ENCODE data around the gene TMEM54. TPM values are rescaled to one million over a fixed set of nuclear protein-coding genes. Genes with fewer than 3 reads are reported as not detected.

The TMEM54 gene
- total RNA-seq, 1 experiment from 2014 or later, result 68.6 TPM

- Histone ChIP-seq H3K4me1 (replicated peaks) (peaks cover 13% of the 10 kb centered on the region), H3K9me3 (replicated peaks) (no peaks in the 10 kb centered on the region), H3K36me3 (no peaks in the 10 kb centered on the region), H3K27ac (no peak overlapping the region), H3K4me3 (no peak overlapping the region), H3K27me3 (replicated peaks) (peaks cover 12% of the 10 kb centered on the region)
- no peak for DNase-seq (ENCODE audit: low read depth in 1 of 2, low spot score in 2 of 2)
Measured at GRCh38 chr1:32874860-32875752, 26.1 kb downstream of the TMEM54 start.

GRCh38 chr1:32873484-32873883 lies 27.7 kb downstream of the TMEM54 start:
- Histone ChIP-seq H3K27me3 (replicated peaks) (peaks cover 12% of the 10 kb centered on the region), H3K4me1 (replicated peaks) (peaks cover 13% of the 10 kb centered on the region), H3K9me3 (replicated peaks) (no peaks in the 10 kb centered on the region), H3K36me3 (no peaks in the 10 kb centered on the region), H3K27ac (no peak overlapping the region), H3K4me3 (no peak overlapping the region)
- no peak for DNase-seq (ENCODE audit: low read depth in 1 of 2, low spot score in 2 of 2)

- H3K27ac ChIP-seq, result no peak overlapping the region
- no peak for DNase-seq (ENCODE audit: low read depth in 1 of 2, low spot score in 2 of 2)
- peaks cover 12% of the 10 kb centered on the region for H3K27me3 ChIP-seq (replicated peaks)
- H3K4me3 ChIP-seq, result no peak overlapping the region
- no peaks in the 10 kb centered on the region for H3K9me3 ChIP-seq (replicated peaks)
- H3K36me3 ChIP-seq, result no peaks in the 10 kb centered on the region
- H3K4me1 ChIP-seq (replicated peaks), result peaks cover 13% of the 10 kb centered on the region
Measured at GRCh38 chr1:32872192-32872460, 29.1 kb downstream of the TMEM54 start.

- no peak overlapping the region for H3K27ac ChIP-seq
Measured at GRCh38 chr1:32871364-32872191, 29.6 kb downstream of the TMEM54 start.

GRCh38 chr1:32870615-32871363 lies 30.4 kb downstream of the TMEM54 start, which contains the start of gene FNDC5:
Gene FNDC5 (minus strand): TSS chr1:32870912.
- H3K27ac ChIP-seq, result no peak within 1 kb of the TSS
- no peak for DNase-seq (ENCODE audit: low read depth in 1 of 2, low spot score in 2 of 2)

More at GRCh38 chr1:32871364-32872191, 29.6 kb downstream of the TMEM54 start:
- peaks cover 12% of the 10 kb centered on the region for H3K27me3 ChIP-seq (replicated peaks)
- no peaks in the 10 kb centered on the region for H3K9me3 ChIP-seq (replicated peaks)
- H3K36me3 ChIP-seq, result no peaks in the 10 kb centered on the region
- H3K4me1 ChIP-seq (replicated peaks), result peaks cover 12% of the 10 kb centered on the region
- H3K4me3 ChIP-seq, result no peak overlapping the region; the same call in 1 of the 2 replicates
- no peak for DNase-seq (ENCODE audit: low read depth in 1 of 2, low spot score in 2 of 2)

GRCh38 chr1:32869923-32870614 lies 31.1 kb downstream of the TMEM54 start:
- DNase-seq (ENCODE audit: low read depth in 1 of 2, low spot score in 2 of 2), result no peak
- peaks cover 18% of the 10 kb centered on the region for H3K4me1 ChIP-seq (replicated peaks)
- H3K27me3 ChIP-seq (replicated peaks), result peaks cover 12% of the 10 kb centered on the region
- no peaks in the 10 kb centered on the region for H3K36me3 ChIP-seq
- no peak overlapping the region; the same call in 1 of the 2 replicates for H3K4me3 ChIP-seq
- no peaks in the 10 kb centered on the region for H3K9me3 ChIP-seq (replicated peaks)
- H3K27ac ChIP-seq, result no peak overlapping the region

More at GRCh38 chr1:32870615-32871363, 30.4 kb downstream of the TMEM54 start, which contains the start of gene FNDC5:
- H3K9me3 ChIP-seq (replicated peaks), result no peaks in the 10 kb centered on the region
- peaks cover 12% of the 10 kb centered on the region for H3K27me3 ChIP-seq (replicated peaks)
- H3K4me1 ChIP-seq (replicated peaks), result peaks cover 10% of the 10 kb centered on the region
- no peaks in the 10 kb centered on the region for H3K36me3 ChIP-seq
- H3K4me3 ChIP-seq, result peak within 1 kb of the TSS; percentile 34

GRCh38 chr1:32868806-32869455 lies 32.3 kb downstream of the TMEM54 start:
- peaks cover 19% of the 10 kb centered on the region for H3K4me1 ChIP-seq (replicated peaks)
- DNase-seq (ENCODE audit: low read depth in 1 of 2, low spot score in 2 of 2), result no peak

GRCh38 chr1:32868085-32868484 lies 33.1 kb downstream of the TMEM54 start:
- Histone ChIP-seq H3K27ac (no peak overlapping the region), H3K36me3 (no peaks in the 10 kb centered on the region)
- DNase-seq (ENCODE audit: low read depth in 1 of 2, low spot score in 2 of 2), result no peak

More at GRCh38 chr1:32868806-32869455, 32.3 kb downstream of the TMEM54 start:
- H3K27ac ChIP-seq, result no peak overlapping the region
- H3K9me3 ChIP-seq (replicated peaks), result no peaks in the 10 kb centered on the region
- H3K36me3 ChIP-seq, result no peaks in the 10 kb centered on the region
- no peak overlapping the region for H3K4me3 ChIP-seq
- H3K27me3 ChIP-seq (replicated peaks), result peaks cover 12% of the 10 kb centered on the region

GRCh38 chr1:32867671-32868070 lies 33.5 kb downstream of the TMEM54 start:
- Histone ChIP-seq H3K27ac (no peak overlapping the region), H3K4me1 (replicated peaks) (peaks cover 16% of the 10 kb centered on the region), H3K4me3 (no peak overlapping the region), H3K36me3 (peaks cover 3% of the 10 kb centered on the region; the same call in 1 of the 2 replicates), H3K9me3 (replicated peaks) (no peaks in the 10 kb centered on the region), H3K27me3 (replicated peaks) (peaks cover 12% of the 10 kb centered on the region)
- DNase-seq (ENCODE audit: low read depth in 1 of 2, low spot score in 2 of 2), result no peak

More at GRCh38 chr1:32868085-32868484, 33.1 kb downstream of the TMEM54 start:
- Histone ChIP-seq H3K9me3 (replicated peaks) (no peaks in the 10 kb centered on the region), H3K27me3 (replicated peaks) (peaks cover 12% of the 10 kb centered on the region), H3K4me1 (replicated peaks) (peaks cover 19% of the 10 kb centered on the region), H3K4me3 (no peak overlapping the region)

GRCh38 chr1:32867151-32867550 lies 34.0 kb downstream of the TMEM54 start:
- H3K4me1 ChIP-seq (replicated peaks), result peaks cover 14% of the 10 kb centered on the region
- no peak overlapping the region for H3K4me3 ChIP-seq
- H3K27ac ChIP-seq, result no peak overlapping the region

GRCh38 chr1:32865639-32866405 lies 35.4 kb downstream of the TMEM54 start:
- peaks cover 22% of the 10 kb centered on the region for H3K4me1 ChIP-seq (replicated peaks)

More at GRCh38 chr1:32867151-32867550, 34.0 kb downstream of the TMEM54 start:
- no peak for DNase-seq (ENCODE audit: low read depth in 1 of 2, low spot score in 2 of 2)
- Histone ChIP-seq H3K36me3 (peaks cover 8% of the 10 kb centered on the region; the same call in 1 of the 2 replicates), H3K27me3 (replicated peaks) (peaks cover 12% of the 10 kb centered on the region), H3K9me3 (replicated peaks) (no peaks in the 10 kb centered on the region)

More at GRCh38 chr1:32865639-32866405, 35.4 kb downstream of the TMEM54 start:
- Histone ChIP-seq H3K27me3 (replicated peaks) (no peaks in the 10 kb centered on the region), H3K9me3 (replicated peaks) (no peaks in the 10 kb centered on the region), H3K27ac (no peak overlapping the region), H3K36me3 (peaks cover 8% of the 10 kb centered on the region; the same call in 1 of the 2 replicates), H3K4me3 (no peak overlapping the region)
- no peak for DNase-seq (ENCODE audit: low read depth in 1 of 2, low spot score in 2 of 2)
